H1 (cell line): ENCODE results near the gene SF3B2.
"Not testable (repeated sequence)": the region's sequence is repeated elsewhere in the genome, so short reads cannot be mapped to it uniquely, and the experiment has no call there.

Source experiments
- BCL11A ChIP-seq, 2 experiments: IDR thresholded peaks; one replicate each; pipeline ENCODE4 v1.6.1; 2011; ENCODE audit warnings: low read depth in 2 of 2, low read length in 2 of 2, mild to moderate bottlenecking in 2 of 2
- EZH2 ChIP-seq: fragments of 200-600 bp; sonication (generic); IDR thresholded peaks from 2 replicates; pipeline ENCODE4 v1.7.1; 2012; ENCODE audit warnings: low read depth, mild to moderate bottlenecking, moderate library complexity, low read length, inconsistent platforms; ENCODE audit not compliant: severe bottlenecking
- GABPA ChIP-seq: IDR thresholded peaks from 2 replicates; pipeline ENCODE4 v1.6.1; 2011; ENCODE audit warnings: mild to moderate bottlenecking, low read length, moderate library complexity, borderline replicate concordance; ENCODE audit not compliant: insufficient read depth
- GTF2F1 ChIP-seq: IDR thresholded peaks from 2 replicates; pipeline ENCODE4 v1.6.1; 2012; ENCODE audit warnings: low read depth, low read length, improper control_type of control experiment, borderline replicate concordance
- JUND ChIP-seq: IDR thresholded peaks from 2 replicates; pipeline ENCODE4 v1.6.1; 2011; ENCODE audit warnings: mild to moderate bottlenecking, improper control_type of control experiment, low read length
- MAX ChIP-seq: IDR thresholded peaks from 2 replicates; pipeline ENCODE4 v1.6.1; 2012; ENCODE audit warnings: inconsistent platforms
- POLR2A ChIP-seq, 2 experiments: IDR thresholded peaks; 1 replicate in 1 of 2; 2 replicates in 1 of 2; pipeline ENCODE4 v1.6.1; 2011; ENCODE audit warnings: low read depth in 2 of 2, low read length in 2 of 2, mild to moderate bottlenecking in 2 of 2; ENCODE audit errors: control extremely low read depth in 1 of 2
- RAD21 ChIP-seq, 2 experiments: IDR thresholded peaks in 1 of 2; conservative IDR thresholded peaks in 1 of 2; 2 replicates each; pipeline ENCODE4 v1.6.1; 2011; ENCODE audit warnings: low read depth in 2 of 2, low read length in 2 of 2, improper control_type of control experiment in 1 of 2, inconsistent platforms in 1 of 2, mild to moderate bottlenecking in 1 of 2, moderate library complexity in 1 of 2
- USF2 ChIP-seq: IDR thresholded peaks from 2 replicates; pipeline ENCODE4 v1.6.1; 2011; ENCODE audit warnings: low read length, improper control_type of control experiment
- TF ChIP-seq, protein P1 (sequence below), 3 experiments: IDR thresholded peaks; 1 replicate in 2 of 3; 2 replicates in 1 of 3; pipeline versions ENCODE4 v1.5.1 to v1.6.1; 2011; ENCODE audit warnings: low read length in 3 of 3, mild to moderate bottlenecking in 3 of 3, inconsistent platforms in 2 of 3, low read depth in 1 of 3, moderate library complexity in 1 of 3; ENCODE audit not compliant: insufficient read depth in 1 of 3; ENCODE audit errors: control extremely low read depth in 1 of 3
- TF ChIP-seq, protein P2 (sequence below): IDR thresholded peaks from 2 replicates; pipeline ENCODE4 v1.6.1; 2011; ENCODE audit warnings: low read depth, mild to moderate bottlenecking, low read length; ENCODE audit not compliant: insufficient read depth

DNA sequence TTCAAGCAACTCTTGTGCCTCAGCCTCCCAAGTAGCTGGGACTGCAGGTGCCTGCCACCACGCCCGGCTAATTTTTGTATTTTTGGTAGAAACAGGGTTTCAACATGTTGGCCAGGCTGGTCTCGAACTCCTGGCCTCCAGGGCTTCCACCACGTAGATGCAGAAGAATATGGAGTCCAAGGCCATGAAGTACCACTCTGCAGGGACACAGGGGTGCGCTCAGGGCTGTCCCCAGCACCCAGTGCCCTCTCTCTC lies 29.1 kb upstream of the SF3B2 start:
- TF ChIP-seq, protein P1, sequence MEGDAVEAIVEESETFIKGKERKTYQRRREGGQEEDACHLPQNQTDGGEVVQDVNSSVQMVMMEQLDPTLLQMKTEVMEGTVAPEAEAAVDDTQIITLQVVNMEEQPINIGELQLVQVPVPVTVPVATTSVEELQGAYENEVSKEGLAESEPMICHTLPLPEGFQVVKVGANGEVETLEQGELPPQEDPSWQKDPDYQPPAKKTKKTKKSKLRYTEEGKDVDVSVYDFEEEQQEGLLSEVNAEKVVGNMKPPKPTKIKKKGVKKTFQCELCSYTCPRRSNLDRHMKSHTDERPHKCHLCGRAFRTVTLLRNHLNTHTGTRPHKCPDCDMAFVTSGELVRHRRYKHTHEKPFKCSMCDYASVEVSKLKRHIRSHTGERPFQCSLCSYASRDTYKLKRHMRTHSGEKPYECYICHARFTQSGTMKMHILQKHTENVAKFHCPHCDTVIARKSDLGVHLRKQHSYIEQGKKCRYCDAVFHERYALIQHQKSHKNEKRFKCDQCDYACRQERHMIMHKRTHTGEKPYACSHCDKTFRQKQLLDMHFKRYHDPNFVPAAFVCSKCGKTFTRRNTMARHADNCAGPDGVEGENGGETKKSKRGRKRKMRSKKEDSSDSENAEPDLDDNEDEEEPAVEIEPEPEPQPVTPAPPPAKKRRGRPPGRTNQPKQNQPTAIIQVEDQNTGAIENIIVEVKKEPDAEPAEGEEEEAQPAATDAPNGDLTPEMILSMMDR (IDR thresholded peaks at IDR 0.05; ENCODE audit: control extremely low read depth in 1 of 3, insufficient read depth in 1 of 3, low read depth in 1 of 3, low read length in 3 of 3): not testable (repeated sequence)
- TF ChIP-seq EZH2; GABPA; MAX; JUND; BCL11A (IDR thresholded peaks at IDR 0.05; ENCODE audit: low read depth in 2 of 2, low read length in 2 of 2); RAD21 (IDR thresholded peaks at IDR 0.05 in 1 of 2, conservative IDR thresholded peaks at IDR 0.05 in 1 of 2; ENCODE audit: low read depth in 2 of 2, low read length in 2 of 2); GTF2F1; POLR2A (IDR thresholded peaks at IDR 0.05; ENCODE audit: control extremely low read depth in 1 of 2, low read depth in 2 of 2, low read length in 2 of 2); USF2: not testable (repeated sequence)
- TF ChIP-seq, protein P2, sequence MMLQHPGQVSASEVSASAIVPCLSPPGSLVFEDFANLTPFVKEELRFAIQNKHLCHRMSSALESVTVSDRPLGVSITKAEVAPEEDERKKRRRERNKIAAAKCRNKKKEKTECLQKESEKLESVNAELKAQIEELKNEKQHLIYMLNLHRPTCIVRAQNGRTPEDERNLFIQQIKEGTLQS: not testable (repeated sequence)
